Liver (tissue), 9 donors: ENCODE measurements around the gene ARHGEF10L. TPM values are rescaled to one million over a fixed set of nuclear protein-coding genes. Genes with fewer than 3 reads are reported as not detected.

Experiments used
- DNase-seq: peaks from one replicate; pipeline ENCODE4 v3.0.0-alpha.2; 2017; ENCODE audit warnings: low spot score
- H3K27ac ChIP-seq, 2 donors: one replicate each; pipeline ENCODE4 v1.7.0; 2013; ENCODE audit warnings: inconsistent platforms in 2 of 2, low read length in 2 of 2, control low read depth in 1 of 2, low read depth in 1 of 2, mild to moderate bottlenecking in 1 of 2
- H3K27me3 ChIP-seq, 4 donors: one replicate each; pipeline versions ENCODE4 v1.6.1 to v1.7.0; 2013; ENCODE audit warnings: low read length in 3 of 4, inconsistent platforms in 1 of 4, mild to moderate bottlenecking in 1 of 4, moderate library complexity in 1 of 4; ENCODE audit not compliant: control insufficient read depth in 4 of 4, insufficient read depth in 4 of 4
- H3K36me3 ChIP-seq, 4 donors: one replicate each; pipeline versions ENCODE4 v1.6.1 to v1.7.0; 2013; ENCODE audit warnings: low read length in 3 of 4, mild to moderate bottlenecking in 3 of 4, low read depth in 1 of 4, moderate library complexity in 1 of 4; ENCODE audit not compliant: control insufficient read depth in 4 of 4, insufficient read depth in 3 of 4
- H3K4me1 ChIP-seq, 4 donors: one replicate each; pipeline versions ENCODE4 v1.6.1 to v1.7.0; 2013; ENCODE audit warnings: low read length in 3 of 4, mild to moderate bottlenecking in 3 of 4, moderate library complexity in 1 of 4; ENCODE audit not compliant: control insufficient read depth in 4 of 4, insufficient read depth in 4 of 4
- H3K4me3 ChIP-seq, 3 donors: one replicate each; pipeline versions ENCODE4 v1.6.1 to v1.7.0; 2013; ENCODE audit warnings: low read length in 3 of 3, control low read depth in 1 of 3, low read depth in 1 of 3, mild to moderate bottlenecking in 1 of 3
- H3K9ac ChIP-seq, 2 donors: one replicate each; pipeline ENCODE4 v1.7.0; 2013; ENCODE audit warnings: low read length in 2 of 2, mild to moderate bottlenecking in 2 of 2, moderate library complexity in 2 of 2, control low read depth in 1 of 2, low read depth in 1 of 2
- H3K9me3 ChIP-seq, 4 donors: one replicate each; pipeline versions ENCODE4 v1.6.1 to v1.7.0; 2013; ENCODE audit warnings: low read length in 3 of 4; ENCODE audit not compliant: control insufficient read depth in 4 of 4
- EGR1 ChIP-seq, 2 donors: IDR thresholded peaks; 2 replicates each; pipeline ENCODE4 v1.6.1; 2016 to 2018; ENCODE audit warnings: antibody characterized with exemption in 2 of 2, low read depth in 2 of 2
- FOXA1 ChIP-seq: IDR thresholded peaks from 2 replicates; pipeline ENCODE4 v1.6.1; 2016; ENCODE audit warnings: antibody characterized with exemption
- GABPA ChIP-seq, 2 donors: IDR thresholded peaks in 1 of 2; conservative IDR thresholded peaks in 1 of 2; 2 replicates each; pipeline ENCODE4 v1.6.1; 2016; ENCODE audit warnings: antibody characterized with exemption in 2 of 2, mild to moderate bottlenecking in 1 of 2, moderate library complexity in 1 of 2
- HNF4A ChIP-seq, 2 donors: conservative IDR thresholded peaks; 2 replicates each; pipeline ENCODE4 v1.6.1; 2016; ENCODE audit warnings: antibody characterized with exemption in 2 of 2, mild to moderate bottlenecking in 2 of 2
- HNF4G ChIP-seq: IDR thresholded peaks from 2 replicates; pipeline ENCODE4 v1.6.1; 2016; ENCODE audit warnings: antibody characterized with exemption
- JUND ChIP-seq, 2 donors: IDR thresholded peaks; 2 replicates each; pipeline ENCODE4 v1.6.1; 2016; ENCODE audit warnings: antibody characterized with exemption in 2 of 2
- NR2F2 ChIP-seq: IDR thresholded peaks from 2 replicates; pipeline ENCODE4 v1.6.1; 2016; ENCODE audit warnings: antibody characterized with exemption
- RAD21 ChIP-seq, 2 donors: IDR thresholded peaks; 2 replicates each; pipeline ENCODE4 v1.6.1; 2016; ENCODE audit warnings: antibody characterized with exemption in 2 of 2, mild to moderate bottlenecking in 2 of 2
- RXRA ChIP-seq, 2 donors: IDR thresholded peaks; 2 replicates each; pipeline ENCODE4 v1.6.1; 2017 to 2018; ENCODE audit warnings: antibody characterized with exemption in 2 of 2, mild to moderate bottlenecking in 1 of 2
- SP1 ChIP-seq: IDR thresholded peaks from 2 replicates; pipeline ENCODE4 v1.6.1; 2018; ENCODE audit warnings: antibody characterized with exemption, mild to moderate bottlenecking
- TAF1 ChIP-seq: conservative IDR thresholded peaks from 2 replicates; pipeline ENCODE4 v1.6.1; 2016; ENCODE audit warnings: antibody characterized with exemption, mild to moderate bottlenecking
- YY1 ChIP-seq: IDR thresholded peaks from 2 replicates; pipeline ENCODE4 v1.6.1; 2016; ENCODE audit warnings: antibody characterized with exemption, mild to moderate bottlenecking
- WGBS: extraction: QIAGEN DNeasy Blood & Tissue Kit; methylation state at CpG from one replicate; pipeline ENCODE4 v1.1.7; 2013; 5-methylcytosine and 5-hydroxymethylcytosine counted together
- polyA plus RNA-seq, 2 donors: library from polyadenylated mRNA; stranded (reverse) in 1 of 2; unstranded in 1 of 2; fragments of 200-250 nt in 1 of 2; fragments of >200 nt in 1 of 2; fragmentation: Nextera tagmentation in 1 of 2; extraction: Ambion mirVana in 1 of 2; gene quantifications; one replicate each; pipeline versions ENCODE4 v1.2.1 to v1.2.3, GENCODE V29; 2013 to 2015
- total RNA-seq, 2 donors: library from RNA; depleted of rRNA; stranded (reverse); fragments of >200 nt; gene quantifications; one replicate each; pipeline ENCODE4 v1.2.3, GENCODE V29; 2014
- TF ChIP-seq, protein P1 (sequence below): IDR thresholded peaks from 2 replicates; pipeline ENCODE4 v1.6.1; 2016; ENCODE audit warnings: antibody characterized with exemption
- TF ChIP-seq, protein P2 (sequence below): IDR thresholded peaks from 2 replicates; pipeline ENCODE4 v1.6.1; 2016; ENCODE audit warnings: antibody characterized with exemption
- TF ChIP-seq, protein P3 (sequence below): IDR thresholded peaks from 2 replicates; pipeline ENCODE4 v1.6.1; 2016; ENCODE audit warnings: antibody characterized with exemption, mild to moderate bottlenecking
- TF ChIP-seq, protein P4 (sequence below): fragments of 150-350 bp; IDR thresholded peaks from 2 replicates; pipeline ENCODE4 v1.5.1; 2017; ENCODE audit warnings: improper control_type of control experiment, low read depth, low read length; ENCODE audit not compliant: missing input control
- donor health status: healthy.
- donor health status: healthy.
- donor health status: healthy.
- donor health status: healthy.
- donor health status: healthy.

The ARHGEF10L gene
- total and polyA plus RNA-seq, 4 donors = 26.3 to 169 (median 57.5) TPM

DNA sequence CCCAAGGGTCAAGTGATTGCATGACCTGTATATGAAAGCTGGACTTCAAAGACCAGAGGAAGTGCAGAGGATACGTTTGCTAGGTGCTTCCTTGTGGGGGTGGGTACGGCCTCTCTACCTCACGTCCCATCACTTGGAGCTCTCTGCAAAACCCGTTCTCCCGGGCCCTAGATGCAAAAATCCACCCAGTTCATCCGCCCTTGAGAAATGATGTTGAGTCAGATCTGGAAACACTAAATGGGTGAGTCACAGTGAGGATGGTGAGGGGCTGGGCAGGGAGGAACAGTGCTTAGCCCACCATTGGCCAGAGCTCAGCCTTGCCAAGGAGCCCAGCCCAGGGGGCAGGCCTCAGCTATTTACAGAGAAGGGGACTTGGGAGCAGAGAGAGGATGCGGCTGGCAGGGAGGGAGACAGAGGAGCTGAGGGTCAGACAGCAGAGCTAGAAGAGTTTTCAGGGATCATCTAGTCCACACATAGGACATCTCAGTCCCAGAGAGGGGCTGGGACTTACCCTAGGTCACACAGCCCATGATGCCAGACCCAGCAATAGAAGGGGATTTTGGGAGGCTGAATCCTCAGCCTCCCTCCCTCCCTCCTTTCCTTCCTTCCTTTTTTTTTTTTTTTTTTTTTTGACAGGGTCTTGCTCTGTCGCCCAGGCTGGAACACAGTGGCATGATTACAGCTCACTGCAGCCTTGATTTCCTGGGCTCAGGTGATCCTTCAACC, 14.6 kb downstream of the ARHGEF10L start:
- no peak overlapping the region for H3K9ac ChIP-seq
- H3K4me3 ChIP-seq = no peak overlapping the region
- TF ChIP-seq RAD21 (IDR thresholded peaks at IDR 0.05) (no peak), SP1 (no peak), YY1 (no peak), HNF4A (conservative IDR thresholded peaks at IDR 0.05) (no peak), FOXA1 (no peak), HNF4G (no peak), JUND (IDR thresholded peaks at IDR 0.05) (no peak), RXRA (IDR thresholded peaks at IDR 0.05) (no peak), EGR1 (IDR thresholded peaks at IDR 0.05; ENCODE audit: low read depth in 2 of 2) (no peak), TAF1 (no peak), GABPA (IDR thresholded peaks at IDR 0.05 in 1 of 2, conservative IDR thresholded peaks at IDR 0.05 in 1 of 2) (no peak), NR2F2 (no peak)
- TF ChIP-seq, protein P1, sequence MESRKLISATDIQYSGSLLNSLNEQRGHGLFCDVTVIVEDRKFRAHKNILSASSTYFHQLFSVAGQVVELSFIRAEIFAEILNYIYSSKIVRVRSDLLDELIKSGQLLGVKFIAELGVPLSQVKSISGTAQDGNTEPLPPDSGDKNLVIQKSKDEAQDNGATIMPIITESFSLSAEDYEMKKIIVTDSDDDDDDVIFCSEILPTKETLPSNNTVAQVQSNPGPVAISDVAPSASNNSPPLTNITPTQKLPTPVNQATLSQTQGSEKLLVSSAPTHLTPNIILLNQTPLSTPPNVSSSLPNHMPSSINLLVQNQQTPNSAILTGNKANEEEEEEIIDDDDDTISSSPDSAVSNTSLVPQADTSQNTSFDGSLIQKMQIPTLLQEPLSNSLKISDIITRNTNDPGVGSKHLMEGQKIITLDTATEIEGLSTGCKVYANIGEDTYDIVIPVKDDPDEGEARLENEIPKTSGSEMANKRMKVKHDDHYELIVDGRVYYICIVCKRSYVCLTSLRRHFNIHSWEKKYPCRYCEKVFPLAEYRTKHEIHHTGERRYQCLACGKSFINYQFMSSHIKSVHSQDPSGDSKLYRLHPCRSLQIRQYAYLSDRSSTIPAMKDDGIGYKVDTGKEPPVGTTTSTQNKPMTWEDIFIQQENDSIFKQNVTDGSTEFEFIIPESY = no peak
- TF ChIP-seq, protein P2, sequence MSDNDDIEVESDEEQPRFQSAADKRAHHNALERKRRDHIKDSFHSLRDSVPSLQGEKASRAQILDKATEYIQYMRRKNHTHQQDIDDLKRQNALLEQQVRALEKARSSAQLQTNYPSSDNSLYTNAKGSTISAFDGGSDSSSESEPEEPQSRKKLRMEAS = no peak
- TF ChIP-seq, protein P3, sequence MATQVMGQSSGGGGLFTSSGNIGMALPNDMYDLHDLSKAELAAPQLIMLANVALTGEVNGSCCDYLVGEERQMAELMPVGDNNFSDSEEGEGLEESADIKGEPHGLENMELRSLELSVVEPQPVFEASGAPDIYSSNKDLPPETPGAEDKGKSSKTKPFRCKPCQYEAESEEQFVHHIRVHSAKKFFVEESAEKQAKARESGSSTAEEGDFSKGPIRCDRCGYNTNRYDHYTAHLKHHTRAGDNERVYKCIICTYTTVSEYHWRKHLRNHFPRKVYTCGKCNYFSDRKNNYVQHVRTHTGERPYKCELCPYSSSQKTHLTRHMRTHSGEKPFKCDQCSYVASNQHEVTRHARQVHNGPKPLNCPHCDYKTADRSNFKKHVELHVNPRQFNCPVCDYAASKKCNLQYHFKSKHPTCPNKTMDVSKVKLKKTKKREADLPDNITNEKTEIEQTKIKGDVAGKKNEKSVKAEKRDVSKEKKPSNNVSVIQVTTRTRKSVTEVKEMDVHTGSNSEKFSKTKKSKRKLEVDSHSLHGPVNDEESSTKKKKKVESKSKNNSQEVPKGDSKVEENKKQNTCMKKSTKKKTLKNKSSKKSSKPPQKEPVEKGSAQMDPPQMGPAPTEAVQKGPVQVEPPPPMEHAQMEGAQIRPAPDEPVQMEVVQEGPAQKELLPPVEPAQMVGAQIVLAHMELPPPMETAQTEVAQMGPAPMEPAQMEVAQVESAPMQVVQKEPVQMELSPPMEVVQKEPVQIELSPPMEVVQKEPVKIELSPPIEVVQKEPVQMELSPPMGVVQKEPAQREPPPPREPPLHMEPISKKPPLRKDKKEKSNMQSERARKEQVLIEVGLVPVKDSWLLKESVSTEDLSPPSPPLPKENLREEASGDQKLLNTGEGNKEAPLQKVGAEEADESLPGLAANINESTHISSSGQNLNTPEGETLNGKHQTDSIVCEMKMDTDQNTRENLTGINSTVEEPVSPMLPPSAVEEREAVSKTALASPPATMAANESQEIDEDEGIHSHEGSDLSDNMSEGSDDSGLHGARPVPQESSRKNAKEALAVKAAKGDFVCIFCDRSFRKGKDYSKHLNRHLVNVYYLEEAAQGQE = no peak
- TF ChIP-seq, protein P4, sequence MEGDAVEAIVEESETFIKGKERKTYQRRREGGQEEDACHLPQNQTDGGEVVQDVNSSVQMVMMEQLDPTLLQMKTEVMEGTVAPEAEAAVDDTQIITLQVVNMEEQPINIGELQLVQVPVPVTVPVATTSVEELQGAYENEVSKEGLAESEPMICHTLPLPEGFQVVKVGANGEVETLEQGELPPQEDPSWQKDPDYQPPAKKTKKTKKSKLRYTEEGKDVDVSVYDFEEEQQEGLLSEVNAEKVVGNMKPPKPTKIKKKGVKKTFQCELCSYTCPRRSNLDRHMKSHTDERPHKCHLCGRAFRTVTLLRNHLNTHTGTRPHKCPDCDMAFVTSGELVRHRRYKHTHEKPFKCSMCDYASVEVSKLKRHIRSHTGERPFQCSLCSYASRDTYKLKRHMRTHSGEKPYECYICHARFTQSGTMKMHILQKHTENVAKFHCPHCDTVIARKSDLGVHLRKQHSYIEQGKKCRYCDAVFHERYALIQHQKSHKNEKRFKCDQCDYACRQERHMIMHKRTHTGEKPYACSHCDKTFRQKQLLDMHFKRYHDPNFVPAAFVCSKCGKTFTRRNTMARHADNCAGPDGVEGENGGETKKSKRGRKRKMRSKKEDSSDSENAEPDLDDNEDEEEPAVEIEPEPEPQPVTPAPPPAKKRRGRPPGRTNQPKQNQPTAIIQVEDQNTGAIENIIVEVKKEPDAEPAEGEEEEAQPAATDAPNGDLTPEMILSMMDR = no peak
- H3K36me3 ChIP-seq = no peaks in the 10 kb centered on the region
- no peaks in the 10 kb centered on the region for H3K9me3 ChIP-seq
- WGBS = 79% methylated on average over 8 of the region's 8 CpGs
- DNase-seq = no peak
- no peak overlapping the region for H3K27ac ChIP-seq
- peaks cover 8 to 18% (median 12%) of the 10 kb centered on the region in 4 donors for H3K4me1 ChIP-seq
- no peaks in the 10 kb centered on the region for H3K27me3 ChIP-seq
